ENCODE measurements around the gene TFAP2A.

The TFAP2A gene

DNA sequence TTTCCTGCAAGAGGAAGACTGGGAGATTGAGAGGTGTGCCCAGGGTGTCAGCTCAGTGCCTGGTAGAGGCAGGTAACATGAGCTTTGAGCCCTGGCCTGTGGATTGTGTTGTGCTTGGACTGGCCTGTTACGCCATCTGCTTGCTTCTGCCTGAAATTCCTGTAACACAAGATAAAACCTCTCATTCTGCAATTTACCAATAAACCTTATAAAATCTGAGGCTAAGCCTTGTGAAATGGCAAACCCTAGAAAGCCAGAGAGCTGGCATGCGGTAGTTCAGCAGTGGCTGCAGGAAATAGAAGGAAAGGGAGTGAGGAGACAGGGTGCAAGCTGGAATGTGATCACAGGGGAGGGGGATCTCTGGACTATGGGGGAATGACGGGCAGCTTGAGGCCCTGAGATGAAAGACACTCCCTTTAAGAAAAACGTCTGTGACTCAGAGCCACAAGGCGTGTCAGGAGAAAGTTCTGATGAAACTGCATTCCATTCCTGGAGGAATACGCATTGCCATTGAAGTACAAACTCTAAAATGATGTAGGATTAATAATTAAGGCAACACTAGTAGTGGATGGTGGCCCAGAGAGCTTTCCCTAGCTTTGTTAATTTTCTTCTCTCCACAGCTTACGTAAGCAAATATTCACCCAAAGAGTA lies 26.3 kb upstream of the TFAP2A start:
- no peaks in the 10 kb centered on the region for H3K36me3 Mint-ChIP-seq (ENCODE audit: low read depth)
- H3K27ac Mint-ChIP-seq = no peak overlapping the region
- H3K9me3 Mint-ChIP-seq = peaks cover 11% of the 10 kb centered on the region

DNA sequence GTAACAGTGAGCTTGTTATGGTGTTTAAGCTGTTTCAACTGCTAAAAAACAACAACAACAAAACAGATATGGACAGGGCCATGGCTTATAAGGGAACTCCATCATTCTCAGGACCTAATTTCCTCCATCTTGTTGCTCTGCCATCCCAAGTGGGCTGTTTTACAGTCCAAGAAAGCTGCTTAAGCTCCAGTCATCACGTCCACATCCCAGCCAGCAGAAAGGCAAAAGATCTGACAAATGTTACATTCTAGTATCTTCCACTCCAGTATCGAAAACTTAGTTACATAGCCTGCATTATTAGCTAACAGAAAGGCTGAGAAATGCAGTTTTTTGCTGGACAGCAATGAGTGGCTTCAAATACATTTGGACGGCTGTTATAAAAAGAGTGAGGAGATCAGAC lies 23.0 kb upstream of the TFAP2A start:
- Mint-ChIP-seq H3K27me3 (peaks cover 20% of the 10 kb centered on the region), H3K4me1 (ENCODE audit: low read depth) (peaks cover 6% of the 10 kb centered on the region), H3K4me3 (no peak overlapping the region), H3K9me3 (peaks cover 11% of the 10 kb centered on the region), H3K27ac (no peak overlapping the region), H3K36me3 (ENCODE audit: low read depth) (no peaks in the 10 kb centered on the region)
- intact Hi-C loops (cut with micrococcal nuclease) = loop anchor here (5.0 kb wide), 1 partner anchor 1731 kb away; no protein-coding TSS in a partner anchor

More for the DNA sequence above, 26.3 kb upstream of the TFAP2A start:
- Mint-ChIP-seq H3K4me1 (ENCODE audit: low read depth) (no peaks in the 10 kb centered on the region), H3K27me3 (peaks cover 25% of the 10 kb centered on the region), H3K4me3 (no peak overlapping the region)
- intact Hi-C loops (cut with micrococcal nuclease) = no loop called here

DNA sequence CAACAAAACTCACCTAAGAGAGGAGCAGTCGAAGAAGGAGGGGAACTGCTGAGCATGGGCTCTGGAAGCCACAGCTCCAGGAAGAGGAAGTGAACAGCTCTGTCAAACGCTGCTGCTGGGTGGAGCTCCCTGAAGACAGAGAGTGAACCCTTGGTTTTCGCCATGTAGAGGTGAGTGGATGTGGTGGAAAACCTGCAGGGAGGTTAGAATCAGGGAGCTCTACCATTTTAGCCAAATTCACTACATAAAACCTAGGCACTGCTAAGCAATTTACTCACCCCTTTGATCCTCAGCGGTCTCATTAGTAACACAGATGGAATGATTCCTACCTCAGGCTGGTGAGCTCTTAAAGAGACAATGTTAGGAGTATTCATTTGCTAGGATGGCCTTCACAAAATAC lies 19.4 kb upstream of the TFAP2A start:
- peaks cover 6% of the 10 kb centered on the region for H3K4me1 Mint-ChIP-seq (ENCODE audit: low read depth)
- H3K27me3 Mint-ChIP-seq = peaks cover 30% of the 10 kb centered on the region
- no peaks in the 10 kb centered on the region for H3K9me3 Mint-ChIP-seq
- H3K27ac Mint-ChIP-seq = no peak overlapping the region
- no peaks in the 10 kb centered on the region for H3K36me3 Mint-ChIP-seq (ENCODE audit: low read depth)
- H3K4me3 Mint-ChIP-seq = no peak overlapping the region
- intact Hi-C loops (cut with micrococcal nuclease) = loop anchor here (1.0 to 5.0 kb wide), 3 partner anchors 177 to 1451 kb away; no protein-coding TSS in a partner anchor

DNA sequence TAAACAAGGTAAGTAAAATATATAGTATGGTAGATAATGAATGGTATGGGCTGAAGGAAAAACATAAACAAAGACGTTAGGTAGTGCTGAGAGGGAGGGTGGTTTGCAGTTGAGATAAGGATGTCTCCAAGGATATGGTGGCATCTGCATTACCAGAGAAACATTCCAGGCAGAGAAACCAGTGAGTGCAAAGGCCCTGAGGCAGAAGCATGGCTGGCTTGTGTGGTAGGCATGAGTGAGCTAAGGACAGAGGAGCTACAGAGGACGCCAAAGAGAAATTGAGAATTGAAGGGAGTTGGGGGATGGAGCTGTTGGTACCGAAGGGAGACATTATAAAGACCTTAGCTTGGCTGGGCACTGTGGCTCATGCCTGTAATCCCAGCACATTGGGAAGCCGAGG lies 18.4 kb upstream of the TFAP2A start:
- Mint-ChIP-seq H3K4me3 (no peak overlapping the region), H3K36me3 (ENCODE audit: low read depth) (no peaks in the 10 kb centered on the region), H3K9me3 (no peaks in the 10 kb centered on the region), H3K4me1 (ENCODE audit: low read depth) (peaks cover 6% of the 10 kb centered on the region), H3K27ac (no peak overlapping the region), H3K27me3 (peaks cover 35% of the 10 kb centered on the region)
- intact Hi-C loops (cut with micrococcal nuclease) = loop anchor here (5.0 kb wide), 1 partner anchor 176 kb away; no protein-coding TSS in a partner anchor

DNA sequence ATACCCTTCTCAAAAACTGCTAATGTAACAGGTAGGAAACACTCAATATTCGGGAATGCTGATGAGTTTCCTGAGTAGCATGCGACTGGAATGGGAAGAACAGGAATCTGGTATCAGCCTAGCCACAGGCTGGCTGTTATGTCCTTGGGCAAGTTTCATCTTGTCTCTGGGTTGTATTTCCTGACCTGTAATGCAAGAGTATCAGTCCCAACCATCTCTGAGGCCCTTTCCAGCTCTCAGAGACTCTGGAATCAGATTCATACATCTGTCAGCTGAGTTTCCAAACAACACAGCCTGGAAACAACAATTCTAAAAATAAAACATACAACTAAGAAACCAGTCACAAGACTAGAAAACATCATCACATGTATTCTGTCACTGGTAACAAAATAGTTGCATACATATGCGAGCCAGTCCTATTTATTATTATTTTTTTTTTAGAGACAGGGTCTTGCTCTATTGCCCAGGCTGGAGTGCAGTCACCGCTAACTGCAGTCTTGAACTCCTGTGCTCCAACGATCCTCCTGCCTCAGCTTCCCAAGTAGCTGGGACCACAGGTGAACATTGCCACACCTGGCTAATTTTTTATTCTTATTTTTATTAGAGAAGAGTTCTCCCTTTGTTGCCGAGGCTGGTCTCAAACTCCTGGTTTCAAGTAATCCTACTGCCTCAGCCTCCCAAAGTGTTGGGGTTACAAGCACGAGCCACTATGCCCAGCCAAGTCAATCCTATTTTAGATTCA lies 16.7 kb upstream of the TFAP2A start:
- Mint-ChIP-seq H3K9me3 (no peaks in the 10 kb centered on the region), H3K27me3 (peaks cover 42% of the 10 kb centered on the region), H3K36me3 (ENCODE audit: low read depth) (no peaks in the 10 kb centered on the region), H3K27ac (no peak overlapping the region), H3K4me3 (no peak overlapping the region), H3K4me1 (ENCODE audit: low read depth) (peaks cover 9% of the 10 kb centered on the region)
- intact Hi-C loops (cut with micrococcal nuclease) = loop anchor here (5.0 kb wide), 1 partner anchor 174 kb away; no protein-coding TSS in a partner anchor

DNA sequence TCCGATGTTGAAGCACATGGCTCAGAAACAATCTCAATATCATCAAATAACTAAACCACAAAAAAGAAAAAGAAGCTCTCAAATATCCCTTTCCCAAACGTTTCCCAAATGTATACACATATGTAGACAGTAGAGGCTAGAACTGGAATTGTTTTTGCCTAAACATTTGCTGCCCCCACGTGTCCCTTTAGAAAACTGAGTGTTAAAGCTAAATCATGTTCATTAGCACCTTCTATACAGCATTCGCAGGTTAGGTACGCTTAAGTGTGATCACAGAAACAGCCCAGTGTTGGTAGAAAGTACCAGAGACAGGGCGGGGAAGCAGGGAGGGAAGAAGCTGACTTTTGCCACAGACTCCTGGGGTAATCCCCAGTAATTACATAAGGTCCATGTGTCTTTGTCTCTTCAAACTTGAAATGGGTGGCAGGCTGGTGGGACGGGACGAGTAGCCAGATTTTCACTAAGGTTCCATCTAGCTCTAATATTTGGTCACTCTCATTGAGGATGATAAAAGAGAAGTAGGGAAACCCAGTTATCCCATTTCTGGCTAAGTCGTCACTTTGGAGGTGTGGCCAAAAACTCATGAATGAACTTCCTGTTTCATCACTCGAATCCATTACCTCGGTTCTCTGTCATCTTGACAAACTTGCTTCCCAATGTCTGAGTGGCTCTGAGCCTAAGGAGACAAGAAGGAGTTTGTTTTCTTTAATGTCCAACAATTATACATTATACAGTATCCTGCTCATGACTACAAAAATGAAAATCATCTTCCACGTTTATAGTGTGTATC lies 15.0 kb upstream of the TFAP2A start:
- H3K27me3 Mint-ChIP-seq = peaks cover 60% of the 10 kb centered on the region
- H3K9me3 Mint-ChIP-seq = no peaks in the 10 kb centered on the region
- H3K36me3 Mint-ChIP-seq (ENCODE audit: low read depth) = no peaks in the 10 kb centered on the region
- H3K4me1 Mint-ChIP-seq (ENCODE audit: low read depth) = peaks cover 23% of the 10 kb centered on the region
- H3K27ac Mint-ChIP-seq = no peak overlapping the region
- no peak overlapping the region for H3K4me3 Mint-ChIP-seq
- intact Hi-C loops (cut with micrococcal nuclease) = loop anchor here (2.0 to 5.0 kb wide), 2 partner anchors 173 to 399 kb away; no protein-coding TSS in a partner anchor

DNA sequence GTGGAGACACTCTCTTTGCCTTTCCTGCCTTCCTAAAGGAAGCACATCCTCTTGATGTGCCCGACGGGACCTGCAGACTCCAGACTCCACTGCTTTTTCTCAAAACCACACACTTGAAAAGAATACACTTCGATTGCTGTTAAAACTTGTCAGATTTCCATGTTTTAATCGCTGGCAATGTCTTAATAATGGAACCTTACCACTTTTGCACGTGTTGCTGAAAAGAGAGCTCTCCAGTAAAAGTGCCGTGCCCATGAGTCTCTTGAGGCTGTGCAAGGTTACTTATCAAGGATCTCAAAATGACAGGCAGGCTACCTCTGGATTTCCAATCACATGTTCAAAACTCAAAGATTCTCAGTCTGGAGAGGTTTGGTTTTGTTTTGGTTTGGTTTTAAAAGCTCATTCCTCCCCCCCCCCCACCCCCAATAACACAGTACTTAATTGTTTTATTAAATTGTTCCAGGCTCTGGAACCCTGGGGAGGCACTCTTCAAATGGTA lies 12.0 kb upstream of the TFAP2A start:
- Mint-ChIP-seq H3K27me3 (peaks cover 81% of the 10 kb centered on the region), H3K27ac (no peak overlapping the region), H3K4me1 (ENCODE audit: low read depth) (peaks cover 31% of the 10 kb centered on the region), H3K4me3 (peak overlapping the region; percentile 67), H3K36me3 (ENCODE audit: low read depth) (no peaks in the 10 kb centered on the region), H3K9me3 (no peaks in the 10 kb centered on the region)
- intact Hi-C loops (cut with micrococcal nuclease) = no loop called here

DNA sequence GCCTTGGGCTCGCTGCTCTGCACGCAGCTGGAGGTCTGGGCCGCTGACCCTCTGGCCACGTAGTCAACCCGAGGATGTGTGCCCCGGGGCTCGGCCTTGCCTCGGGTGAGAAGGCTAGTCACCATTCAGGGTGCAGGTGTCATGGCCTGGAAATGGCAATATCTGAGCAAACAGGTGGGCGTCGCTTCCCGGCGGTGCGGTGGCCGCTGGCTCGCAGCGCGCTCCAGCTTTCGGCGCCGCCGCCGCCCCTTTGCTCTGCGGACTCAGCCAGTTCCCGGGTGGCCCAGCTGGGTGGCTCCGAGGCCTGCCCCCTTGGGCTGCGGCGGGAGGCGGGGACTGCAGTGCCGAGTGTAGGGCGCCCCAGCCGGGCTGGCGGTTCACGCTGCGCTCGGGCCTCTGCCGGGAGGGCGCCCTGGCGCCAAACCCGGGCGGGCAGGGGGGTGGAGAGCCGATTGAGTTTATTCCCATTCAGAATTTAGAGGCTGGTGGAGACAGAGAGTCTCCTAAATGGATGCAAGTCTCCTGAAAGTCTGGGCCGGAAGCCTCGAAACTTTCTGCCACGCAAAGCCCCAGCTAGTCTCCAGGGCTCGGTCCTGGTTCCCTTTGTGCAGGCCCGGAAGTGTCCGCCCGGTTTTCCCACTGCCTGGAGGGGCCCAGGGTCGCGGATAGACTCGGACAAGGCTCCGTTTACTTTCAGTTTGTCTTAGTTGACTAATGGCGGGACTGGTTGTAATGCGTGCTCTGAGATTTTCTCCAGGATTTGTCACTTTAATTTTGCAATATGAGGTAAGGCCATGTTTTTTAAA lies 11.3 kb upstream of the TFAP2A start:
- peak overlapping the region; percentile 67 for H3K4me3 Mint-ChIP-seq
- no peak overlapping the region for H3K27ac Mint-ChIP-seq
- no peaks in the 10 kb centered on the region for H3K9me3 Mint-ChIP-seq
- H3K36me3 Mint-ChIP-seq (ENCODE audit: low read depth) = no peaks in the 10 kb centered on the region
- H3K27me3 Mint-ChIP-seq = peaks cover 87% of the 10 kb centered on the region
- intact Hi-C loops (cut with micrococcal nuclease) = no loop called here
- peaks cover 33% of the 10 kb centered on the region for H3K4me1 Mint-ChIP-seq (ENCODE audit: low read depth)

DNA sequence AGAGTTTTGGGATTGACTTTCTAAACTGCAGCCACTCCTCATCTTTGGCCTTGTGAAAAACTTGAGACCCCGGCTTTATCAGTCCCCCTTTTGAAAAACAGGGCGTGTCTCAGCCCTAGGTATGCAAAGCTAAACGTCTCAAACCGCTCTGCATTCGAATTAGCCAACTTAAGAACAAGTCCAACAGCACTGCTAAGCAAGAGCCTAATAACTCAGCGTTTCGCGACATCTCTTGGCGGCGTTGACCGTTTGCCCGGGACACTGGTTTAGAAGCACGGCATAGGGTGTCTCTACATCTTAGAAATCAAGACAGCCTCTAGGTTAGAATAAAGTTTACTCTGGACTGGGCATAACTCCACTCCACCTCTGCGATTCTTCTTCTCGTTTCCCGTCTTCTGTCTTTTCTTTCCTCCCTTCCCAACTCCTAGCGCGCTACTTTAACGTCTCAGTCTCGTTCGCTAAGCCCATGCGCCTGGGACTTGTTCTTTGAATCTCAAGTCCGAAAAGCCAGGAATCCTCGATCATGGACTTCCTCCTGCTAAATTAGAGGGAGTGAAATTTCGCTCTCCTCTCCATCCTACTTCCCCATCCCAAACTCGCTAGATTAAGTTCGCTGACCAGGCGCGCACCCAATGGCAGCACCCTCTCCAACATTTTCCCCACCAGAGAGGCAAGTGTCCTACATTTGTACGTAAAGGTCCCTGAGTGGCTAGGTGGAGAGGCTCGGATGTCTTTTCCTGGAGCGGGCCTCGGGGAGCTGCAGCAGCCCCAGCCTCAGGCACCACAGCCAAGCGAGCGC lies 10.5 kb upstream of the TFAP2A start:
- H3K27me3 Mint-ChIP-seq = peaks cover 89% of the 10 kb centered on the region
- no peaks in the 10 kb centered on the region for H3K36me3 Mint-ChIP-seq (ENCODE audit: low read depth)
- H3K9me3 Mint-ChIP-seq = no peaks in the 10 kb centered on the region
- H3K4me1 Mint-ChIP-seq (ENCODE audit: low read depth) = peaks cover 33% of the 10 kb centered on the region
- intact Hi-C loops (cut with micrococcal nuclease) = no loop called here
- peak overlapping the region; percentile 38 for H3K4me3 Mint-ChIP-seq
- no peak overlapping the region for H3K27ac Mint-ChIP-seq

DNA sequence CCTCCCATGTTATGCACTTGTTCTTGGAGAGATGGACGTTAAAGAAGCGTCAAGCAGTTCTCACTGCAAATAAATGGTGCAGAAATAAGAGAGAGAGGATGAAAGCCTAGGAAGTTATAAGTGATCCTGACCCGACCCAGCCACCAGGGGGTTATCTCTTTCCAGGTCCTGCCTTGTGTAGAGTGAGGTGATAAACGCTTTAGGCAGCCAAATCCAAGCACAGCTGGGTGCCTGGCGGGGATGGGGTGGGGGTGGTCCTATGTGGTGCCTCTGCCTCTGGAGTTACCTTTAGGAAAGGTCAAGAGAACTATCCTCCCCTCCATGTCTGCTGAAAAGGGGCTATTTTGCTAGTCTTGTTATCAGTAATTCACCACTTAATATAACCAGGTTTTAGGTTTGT lies 9.2 kb upstream of the TFAP2A start:
- H3K9me3 Mint-ChIP-seq = no peaks in the 10 kb centered on the region
- peaks cover 33% of the 10 kb centered on the region for H3K4me1 Mint-ChIP-seq (ENCODE audit: low read depth)
- H3K4me3 Mint-ChIP-seq = no peak overlapping the region
- H3K27me3 Mint-ChIP-seq = peaks cover 92% of the 10 kb centered on the region
- no peaks in the 10 kb centered on the region for H3K36me3 Mint-ChIP-seq (ENCODE audit: low read depth)
- H3K27ac Mint-ChIP-seq = no peak overlapping the region
- intact Hi-C loops (cut with micrococcal nuclease) = no loop called here

DNA sequence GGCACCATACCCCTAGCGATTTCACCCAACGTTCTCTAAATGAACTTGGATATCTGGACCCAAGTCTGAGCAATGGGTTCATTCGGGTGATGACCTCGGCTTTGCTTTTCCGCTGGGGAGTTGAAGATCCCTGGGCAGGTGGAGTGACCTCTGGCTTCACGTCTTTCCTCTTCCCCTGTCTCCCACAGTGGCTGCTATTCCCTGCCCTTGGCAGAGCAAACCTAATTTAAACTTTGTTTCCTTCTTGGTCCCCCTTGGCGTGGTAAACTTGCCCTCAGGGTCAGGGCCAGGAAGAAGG lies 7.8 kb upstream of the TFAP2A start:
- Mint-ChIP-seq H3K27me3 (peaks cover 98% of the 10 kb centered on the region), H3K4me3 (no peak overlapping the region), H3K27ac (no peak overlapping the region), H3K9me3 (no peaks in the 10 kb centered on the region), H3K36me3 (ENCODE audit: low read depth) (no peaks in the 10 kb centered on the region), H3K4me1 (ENCODE audit: low read depth) (peaks cover 37% of the 10 kb centered on the region)
- intact Hi-C loops (cut with micrococcal nuclease) = no loop called here

DNA sequence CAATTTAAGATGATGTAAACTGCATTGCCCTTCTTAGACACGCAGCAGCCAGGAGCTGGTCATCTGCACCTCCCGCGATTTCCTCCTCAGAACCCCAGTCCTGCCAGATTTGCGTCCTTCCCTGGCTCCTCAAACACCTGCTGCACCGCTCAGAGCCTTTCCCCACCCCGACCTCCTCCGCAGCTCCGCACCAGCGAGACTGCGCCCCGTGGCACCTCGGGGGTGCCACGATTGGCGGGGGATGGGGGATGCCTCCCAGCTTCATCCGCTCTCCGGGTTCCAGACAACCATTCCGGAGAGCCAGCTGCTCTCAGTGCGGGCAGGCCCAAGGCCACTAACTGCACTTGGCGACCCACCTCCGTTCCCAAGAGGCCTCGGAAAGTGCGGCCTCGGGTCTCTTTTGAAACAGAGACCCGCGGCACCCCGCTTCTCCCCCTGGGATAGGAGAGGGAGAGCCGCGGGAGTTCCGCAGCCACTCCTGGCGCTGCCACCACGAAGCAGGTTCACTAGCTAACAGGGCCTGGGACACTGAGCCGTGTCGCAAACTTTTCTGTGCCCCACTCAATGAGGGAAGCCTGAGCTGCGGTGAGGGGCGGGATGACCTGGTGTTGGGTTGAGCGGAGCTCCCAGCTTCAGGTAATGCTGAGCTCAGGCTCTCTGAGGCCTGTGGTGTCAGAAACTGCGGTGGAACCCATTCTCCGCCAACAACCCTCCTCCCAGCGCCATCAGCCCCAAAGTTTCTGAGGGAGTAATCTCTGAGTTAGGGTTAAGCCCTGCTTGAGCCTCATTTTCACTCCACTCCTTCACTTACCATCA lies 7.3 kb upstream of the TFAP2A start:
- H3K9me3 Mint-ChIP-seq = no peaks in the 10 kb centered on the region
- H3K4me1 Mint-ChIP-seq (ENCODE audit: low read depth) = peaks cover 42% of the 10 kb centered on the region
- intact Hi-C loops (cut with micrococcal nuclease) = no loop called here

More for the DNA sequence above, 7.3 kb upstream of the TFAP2A start:
- H3K27ac Mint-ChIP-seq = no peak overlapping the region
- no peaks in the 10 kb centered on the region for H3K36me3 Mint-ChIP-seq (ENCODE audit: low read depth)
- no peak overlapping the region for H3K4me3 Mint-ChIP-seq
- peaks cover 99% of the 10 kb centered on the region for H3K27me3 Mint-ChIP-seq

All from dendritic cell treated with granulocyte-macrophage colony-stimulating factor and Interleukin-4, amounts not matched to agents 40 ng/mL and 50 ng/mL, for 4 days (primary cell).